Measurements from ENCODE around the gene ZNF33B.

GRCh38 chr10:42583828-42584227 is 54.5 kb downstream of the ZNF33B start:
- TF ChIP-seq CTCF (IDR thresholded peaks at IDR 0.05; ENCODE audit: low read depth, low read length, poor library complexity, severe bottlenecking) (no peak), EZH2phosphoT487 (IDR thresholded peaks at IDR 0.05; ENCODE audit: borderline replicate concordance, low read length) (no peak)

Measured in DOHH2 (cell line).